GM21447 (cell line): ENCODE results near the gene MICA.
"Not testable (repeated sequence)": the region's sequence is repeated elsewhere in the genome, so short reads cannot be mapped to it uniquely, and the experiment has no call there.

Experiments used
- ATAC-seq: cut with Tn5 transposase; IDR thresholded peaks from one replicate; pipeline ENCODE4 v1.9.1; 2021; ENCODE audit not compliant: unreplicated experiment

Gene MICA

DNA sequence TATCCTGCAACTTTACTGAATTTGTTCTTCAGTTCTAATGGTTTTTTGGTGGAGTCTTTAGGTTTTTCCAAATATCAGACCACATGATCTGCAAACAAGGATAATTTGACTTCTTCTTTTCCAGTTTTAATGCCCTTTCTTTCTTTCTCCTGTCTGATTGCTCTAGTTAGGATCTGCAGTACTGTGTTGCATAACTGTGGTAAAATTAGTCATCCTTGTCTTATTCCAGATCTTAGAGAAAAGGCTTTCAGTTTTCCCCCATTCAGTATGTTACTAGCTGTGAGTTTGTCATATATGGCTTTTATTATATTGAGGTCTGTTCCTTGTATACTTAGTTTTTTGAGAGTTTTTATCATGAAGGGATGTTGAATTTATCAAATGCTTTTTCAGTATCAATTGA, 4.3 kb downstream of the MICA start:
- no peak for ATAC-seq

DNA sequence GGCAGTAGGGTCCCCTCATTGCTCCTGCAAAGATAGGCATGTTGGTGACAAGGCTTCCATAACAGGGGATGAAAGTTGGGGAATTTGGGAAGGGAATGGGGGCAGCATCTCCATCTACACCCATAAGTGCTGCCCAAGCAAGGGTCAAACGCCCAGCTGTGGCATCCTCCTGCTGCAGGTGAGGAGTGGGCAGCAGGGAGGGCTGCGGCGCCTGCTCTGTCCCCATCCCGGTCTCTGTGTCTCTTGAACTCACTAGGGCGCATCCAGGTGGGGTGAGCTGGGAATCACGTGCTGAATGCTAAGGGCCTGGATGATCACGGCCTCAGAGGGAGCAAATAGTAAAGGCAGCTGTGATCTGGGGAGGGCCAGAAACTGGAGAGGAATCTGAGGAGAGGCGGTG, 9.1 kb downstream of the MICA start:
- ATAC-seq: no peak

DNA sequence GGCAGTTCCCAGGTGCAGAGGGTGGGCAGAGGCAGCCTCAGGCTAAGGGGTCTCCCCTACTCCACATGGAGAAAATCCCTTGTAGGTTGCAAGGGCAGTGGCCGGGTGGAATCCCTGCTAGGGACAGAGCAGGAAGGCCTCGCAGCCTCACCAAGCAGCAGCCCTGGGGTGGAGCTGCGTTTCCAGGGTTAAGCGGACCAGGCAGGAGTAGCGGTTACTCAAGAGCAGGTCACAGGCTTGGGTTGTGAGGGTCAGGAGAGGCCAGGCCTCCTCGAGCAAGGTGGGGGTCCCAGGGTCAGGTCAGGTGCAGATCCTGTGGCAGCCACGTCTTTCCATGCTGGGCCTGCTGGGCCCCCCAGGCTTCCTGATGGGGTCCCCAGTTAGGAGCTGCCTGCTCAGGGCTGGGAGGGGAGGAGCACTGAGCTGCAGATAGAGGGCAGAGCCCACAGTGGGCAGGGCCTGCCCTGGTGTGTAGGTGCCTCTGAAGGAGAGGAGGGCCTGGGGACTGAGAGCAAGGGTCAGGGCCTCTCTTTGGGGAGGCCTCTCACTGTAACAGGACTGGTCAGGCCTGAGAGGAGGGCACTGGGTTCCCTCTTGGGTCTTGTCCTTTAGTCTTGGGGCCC, 10.9 kb downstream of the MICA start:
- not testable (repeated sequence) for ATAC-seq

DNA sequence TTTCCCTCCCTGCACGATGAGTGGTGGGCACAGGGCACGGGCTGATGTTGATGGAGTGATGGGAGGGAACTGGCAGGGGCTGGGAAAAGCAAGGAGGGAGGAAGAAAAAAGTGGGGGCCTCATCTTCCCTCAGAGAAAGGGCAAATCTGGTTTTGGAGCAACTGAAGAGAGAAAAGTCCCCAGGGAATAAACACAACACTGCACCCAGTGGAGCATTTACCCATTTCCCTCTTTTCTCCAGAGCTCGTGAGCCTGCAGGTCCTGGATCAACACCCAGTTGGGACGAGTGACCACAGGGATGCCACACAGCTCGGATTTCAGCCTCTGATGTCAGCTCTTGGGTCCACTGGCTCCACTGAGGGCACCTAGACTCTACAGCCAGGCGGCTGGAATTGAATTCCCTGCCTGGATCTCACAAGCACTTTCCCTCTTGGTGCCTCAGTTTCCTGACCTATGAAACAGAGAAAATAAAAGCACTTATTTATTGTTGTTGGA, 11.4 kb downstream of the MICA start:
- no peak for ATAC-seq

DNA sequence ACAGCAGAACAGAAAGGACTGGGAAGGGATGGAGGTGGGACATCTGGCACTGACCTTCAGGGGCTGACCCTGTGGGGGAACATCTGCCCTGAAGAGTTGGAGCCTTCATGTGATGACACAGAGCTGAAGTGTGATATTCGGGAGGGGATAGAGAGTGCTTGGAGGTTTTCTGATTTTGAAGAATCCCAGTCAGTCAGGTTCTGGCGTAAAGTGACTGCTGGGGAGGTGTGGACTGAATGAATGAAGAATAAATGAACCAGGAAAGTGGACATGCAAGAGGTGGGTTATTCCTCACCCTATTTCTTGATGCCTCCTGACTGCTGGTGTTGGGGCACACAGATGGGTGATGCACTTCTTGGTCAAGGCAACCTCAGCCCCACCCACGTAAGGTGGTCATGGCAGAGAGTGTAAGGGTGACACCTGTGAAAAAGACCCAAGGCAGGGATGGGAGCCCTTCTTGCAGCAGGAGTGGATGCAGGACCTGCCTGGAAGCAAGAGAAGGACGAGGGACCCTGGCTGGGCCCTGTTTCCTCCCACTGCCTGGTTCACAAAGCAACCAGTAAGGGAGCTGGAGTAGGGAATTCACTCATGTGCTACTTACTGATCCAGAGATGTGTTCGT, 13.1 kb downstream of the MICA start:
- no peak for ATAC-seq

DNA sequence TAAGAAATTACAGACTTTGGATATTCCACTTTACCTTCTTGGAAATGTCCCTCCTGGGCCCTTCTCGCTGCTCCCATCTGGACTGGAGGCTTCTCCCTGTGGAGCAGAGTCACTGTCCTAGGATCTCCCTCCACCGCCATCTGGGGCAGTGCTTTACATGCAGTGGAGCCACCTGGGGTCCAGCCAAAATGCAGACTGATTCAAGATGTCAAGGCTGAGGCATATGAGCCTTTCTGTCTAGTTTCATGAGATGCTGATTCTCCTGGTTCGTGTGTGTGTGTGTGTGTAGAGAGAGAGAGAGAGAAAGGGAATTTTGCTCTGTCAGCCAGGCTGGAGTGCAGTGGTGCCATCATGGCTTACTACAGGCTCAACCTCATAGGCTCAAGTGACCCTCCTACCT, 14.9 kb downstream of the MICA start:
- ATAC-seq: no peak

DNA sequence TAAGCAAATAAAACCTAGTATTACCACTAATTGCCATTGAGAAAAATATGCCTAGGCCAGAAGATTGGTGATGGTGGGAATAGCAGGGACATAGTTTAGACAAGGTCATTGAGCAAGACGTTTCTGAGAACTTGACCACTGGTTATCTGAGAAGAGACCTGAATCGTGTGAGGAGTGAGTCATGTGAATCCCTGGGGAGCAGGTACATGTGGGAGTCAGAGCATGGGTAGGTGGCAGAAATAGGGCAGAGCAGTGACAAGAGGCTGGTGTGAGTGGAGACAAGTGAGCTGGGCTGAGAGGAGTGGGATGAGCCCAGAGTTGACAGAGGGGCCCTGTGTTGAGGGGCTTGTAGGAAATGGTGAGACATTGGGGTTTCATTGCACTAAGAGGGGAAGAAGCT, 16.4 kb downstream of the MICA start:
- ATAC-seq: no peak

DNA sequence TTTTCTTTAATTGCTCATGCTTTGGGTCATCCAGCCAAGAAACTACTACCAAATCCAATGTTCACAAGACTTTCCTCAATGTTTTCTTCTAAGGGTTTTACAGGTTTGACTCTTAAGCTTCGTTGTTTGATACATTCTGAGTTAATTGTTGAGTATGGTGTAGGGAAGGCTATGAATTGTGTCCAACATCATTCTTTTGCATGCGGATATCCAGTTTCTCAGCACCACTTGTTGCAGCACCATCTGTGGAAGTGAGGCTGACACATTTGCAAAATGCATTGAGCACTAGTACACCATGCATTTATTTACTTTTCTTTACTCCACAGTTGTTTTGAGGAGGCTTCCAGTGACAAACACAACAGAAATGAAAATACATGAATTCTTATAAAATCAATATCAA, 17.2 kb downstream of the MICA start:
- ATAC-seq: no peak

DNA sequence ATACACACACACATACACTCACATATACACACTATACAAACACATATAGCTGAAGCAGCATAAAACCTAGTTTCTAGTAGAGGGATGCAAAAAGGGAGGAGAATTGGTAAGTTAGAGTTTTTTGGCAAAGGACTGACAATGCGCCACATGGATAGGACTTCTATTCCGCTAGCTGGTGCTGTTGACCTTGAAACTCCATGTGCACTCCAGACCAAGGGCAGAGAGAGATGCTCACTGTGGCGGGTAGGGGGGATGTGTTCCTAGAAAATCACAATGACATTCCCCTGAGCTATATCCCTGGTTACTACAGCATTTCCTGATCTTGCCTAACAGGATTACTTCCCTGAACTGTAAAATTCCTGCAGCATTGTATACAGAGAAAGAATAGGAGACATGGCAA, 19.2 kb downstream of the MICA start:
- no peak for ATAC-seq

DNA sequence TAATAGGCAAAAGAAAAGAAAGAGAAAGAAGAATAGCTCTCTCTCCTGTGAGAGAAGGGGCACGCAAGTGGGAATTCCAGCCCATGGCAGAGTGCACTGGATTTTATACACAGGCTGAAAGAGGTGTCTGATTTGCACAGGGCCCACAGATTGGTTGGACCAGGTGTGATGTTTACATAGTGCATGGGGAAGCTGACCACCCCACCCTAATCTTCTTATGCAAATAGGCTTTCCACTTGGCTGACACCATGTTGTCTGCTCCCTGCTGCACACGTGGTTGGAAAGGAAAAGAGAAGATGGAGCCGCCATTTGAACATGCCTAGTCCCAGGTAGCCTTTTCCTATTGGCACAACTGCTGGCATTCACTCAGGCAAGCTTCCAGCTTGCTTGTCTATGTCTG, 20.2 kb downstream of the MICA start:
- ATAC-seq: no peak

DNA sequence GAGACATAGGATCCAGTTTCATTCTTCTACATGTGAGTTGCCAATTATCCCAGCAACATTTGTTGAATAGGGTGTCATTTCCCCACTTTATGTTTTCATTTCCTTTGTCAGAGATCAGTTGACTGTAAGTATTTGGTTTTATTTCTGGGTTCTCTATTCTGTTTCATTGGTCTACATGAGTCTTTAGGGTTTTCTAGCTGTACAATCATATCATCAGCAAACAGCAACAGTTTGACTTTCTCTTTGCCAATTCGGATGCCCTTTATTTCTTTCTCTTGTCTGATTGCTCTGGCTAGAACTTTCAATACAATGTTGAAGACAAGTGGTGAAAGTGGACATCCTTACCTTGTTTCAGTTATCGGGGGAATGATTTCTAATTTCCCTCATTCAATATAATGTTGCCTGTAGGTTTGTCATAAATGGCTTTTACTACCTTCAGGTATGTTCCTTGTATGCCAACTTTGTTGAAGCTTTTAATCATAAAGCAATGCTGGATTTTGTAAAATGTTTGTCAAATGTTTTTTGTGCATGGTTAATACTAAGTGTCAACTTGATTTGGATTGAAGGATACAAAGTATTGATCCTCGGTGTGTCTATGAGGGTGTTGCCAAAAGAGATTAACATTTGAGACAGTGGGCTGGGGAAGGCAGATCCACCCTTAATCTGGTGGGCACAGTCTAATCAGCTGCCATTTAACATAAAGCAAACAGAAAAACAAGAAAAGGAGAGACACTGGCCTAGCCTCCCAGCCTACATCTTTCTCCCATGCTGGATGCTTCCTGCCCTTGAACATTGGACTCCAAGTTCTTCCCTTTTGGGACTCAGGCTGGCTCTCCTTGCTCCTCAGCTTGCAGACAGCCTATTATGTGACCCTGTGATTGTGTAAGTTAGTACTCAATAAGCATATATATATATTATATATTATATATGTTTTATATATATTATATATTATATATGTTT, 23.3 kb downstream of the MICA start:
- no peak for ATAC-seq

DNA sequence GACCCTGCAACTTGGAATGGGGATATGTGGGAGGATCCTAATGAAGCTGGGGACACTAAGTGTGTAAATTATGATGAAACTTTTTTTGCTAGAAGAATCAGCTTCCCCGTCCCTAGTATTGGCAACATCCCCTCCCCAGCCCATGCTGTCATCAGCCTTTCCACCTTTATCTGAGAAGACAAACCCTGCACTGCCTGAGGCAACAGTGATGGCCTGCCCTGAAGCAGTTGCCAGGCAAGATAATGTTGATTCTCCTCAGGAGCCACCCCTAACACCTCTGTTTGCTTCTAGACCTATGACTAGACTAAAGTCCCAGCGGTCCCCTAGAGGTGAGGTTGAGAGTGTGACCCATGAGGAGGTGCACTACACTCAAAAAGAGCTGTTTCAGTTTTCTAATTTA, 27.1 kb downstream of the MICA start:
- no peak for ATAC-seq

DNA sequence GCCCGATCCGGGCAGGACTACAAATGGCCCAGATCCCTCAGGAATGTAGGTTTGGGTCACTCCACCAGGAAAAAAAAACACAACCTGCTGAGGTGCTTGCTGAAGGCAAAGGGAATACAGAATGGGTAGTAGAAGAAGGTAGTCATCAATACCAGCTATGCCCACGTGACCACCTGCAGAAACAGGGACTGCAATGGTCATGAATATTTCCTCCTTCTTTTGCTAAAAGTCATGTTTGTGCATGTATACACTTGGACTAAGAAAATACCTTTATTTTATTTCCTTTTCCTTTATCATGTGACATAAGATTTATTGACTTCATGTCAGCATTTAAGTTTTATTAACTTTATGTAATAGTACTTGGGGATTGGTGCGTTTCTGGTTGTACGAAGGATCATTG, 31.7 kb downstream of the MICA start:
- ATAC-seq: not testable (repeated sequence)

DNA sequence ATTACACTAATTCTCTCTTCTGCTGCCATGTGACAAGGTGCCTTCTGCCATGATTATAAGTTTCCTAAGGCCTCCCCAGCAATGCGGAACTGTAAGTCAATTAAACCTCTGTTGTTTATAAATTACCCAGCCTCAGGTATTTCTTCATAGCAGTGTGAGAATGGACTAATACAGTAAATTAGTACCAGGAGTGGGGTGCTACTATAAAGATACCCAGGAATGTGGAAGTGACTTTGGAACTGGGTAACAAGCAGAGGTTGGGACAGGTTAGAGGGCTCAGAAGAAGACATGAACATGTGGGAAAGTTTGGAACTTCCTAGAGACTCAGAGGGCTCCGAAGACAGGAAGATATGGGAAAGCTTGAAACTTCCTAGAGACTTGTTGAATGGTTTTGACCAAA, 34.8 kb downstream of the MICA start:
- ATAC-seq: no peak

DNA sequence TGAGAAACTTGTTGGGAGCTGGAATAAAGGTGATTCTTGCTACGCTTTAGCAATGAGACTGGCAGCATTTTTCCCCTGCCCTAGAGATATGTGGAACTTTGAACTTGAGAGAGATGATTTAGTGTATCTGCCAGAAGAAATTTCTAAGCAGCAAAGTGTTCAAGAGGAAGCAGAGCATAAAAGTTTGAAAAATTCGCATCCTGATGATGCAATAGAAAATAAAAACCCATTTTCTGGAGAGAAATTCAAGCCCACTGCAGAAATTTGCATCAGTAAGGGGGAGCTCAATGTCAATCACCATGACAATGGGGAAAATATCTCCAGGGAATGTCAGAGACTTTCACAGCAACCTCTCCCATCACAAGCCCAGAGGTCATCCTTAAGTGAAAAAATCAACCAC, 35.3 kb downstream of the MICA start:
- ATAC-seq: no peak

DNA sequence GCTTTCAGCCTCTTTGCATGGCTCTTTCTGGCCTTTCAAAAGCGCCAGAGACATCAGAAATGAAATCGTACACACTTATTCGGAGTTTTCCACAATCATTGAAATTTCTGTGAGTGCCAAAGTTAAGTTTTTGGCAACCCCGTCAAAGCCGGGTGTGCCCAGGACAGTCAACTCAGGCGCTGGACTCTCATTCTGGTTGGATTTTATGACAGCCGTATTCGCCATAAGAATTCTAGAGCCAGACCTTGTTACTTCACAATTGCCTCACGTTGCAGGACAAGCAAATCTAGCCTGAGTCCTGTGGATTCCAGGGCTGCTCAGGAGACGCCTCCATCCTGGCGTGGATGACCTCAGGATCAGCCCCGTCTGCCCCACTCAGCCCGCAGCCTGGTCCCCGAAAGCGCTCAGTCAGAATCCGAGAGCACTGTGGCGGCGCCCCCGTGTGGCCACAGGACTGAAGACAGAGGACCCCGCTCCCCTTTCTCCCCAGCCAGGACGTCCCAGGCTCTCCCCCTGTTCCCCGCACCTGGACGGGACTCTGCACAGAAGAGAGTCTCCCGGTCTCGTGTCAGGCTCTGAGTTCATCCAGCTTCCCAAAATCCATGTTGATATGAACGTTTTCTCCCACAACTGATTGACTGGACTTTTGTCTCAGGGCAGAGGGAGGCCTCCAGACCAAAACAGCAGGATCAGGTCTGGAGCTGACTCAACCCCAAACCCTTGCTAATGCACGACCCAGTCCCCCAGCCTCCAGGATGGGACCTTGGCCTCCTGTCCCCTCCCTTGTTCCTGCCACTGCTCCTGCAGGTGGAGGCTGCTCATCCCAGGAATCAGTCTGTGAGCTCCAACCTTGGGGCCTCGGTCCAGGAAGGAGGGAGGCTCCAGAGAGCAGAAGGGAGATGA, 38.2 kb downstream of the MICA start:
- ATAC-seq: no peak

DNA sequence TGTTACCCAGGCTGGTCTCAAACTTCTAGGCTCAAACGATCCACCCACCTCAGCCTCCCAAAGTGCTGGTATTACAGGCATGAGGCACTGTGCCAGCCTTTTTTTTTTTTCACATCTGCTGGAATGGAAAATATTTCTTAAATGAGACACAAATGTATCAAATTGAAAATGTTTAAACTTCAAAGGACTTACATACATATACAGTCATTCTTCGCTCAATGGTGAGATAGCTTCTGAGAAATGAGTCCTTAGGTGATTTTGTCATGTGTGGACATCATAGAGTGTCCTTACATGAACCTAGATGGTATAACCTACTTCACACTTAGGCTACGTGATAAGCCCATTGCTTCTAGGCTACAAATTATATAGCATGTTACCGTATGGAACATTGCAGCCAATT, 43.1 kb downstream of the MICA start:
- ATAC-seq: no peak

DNA sequence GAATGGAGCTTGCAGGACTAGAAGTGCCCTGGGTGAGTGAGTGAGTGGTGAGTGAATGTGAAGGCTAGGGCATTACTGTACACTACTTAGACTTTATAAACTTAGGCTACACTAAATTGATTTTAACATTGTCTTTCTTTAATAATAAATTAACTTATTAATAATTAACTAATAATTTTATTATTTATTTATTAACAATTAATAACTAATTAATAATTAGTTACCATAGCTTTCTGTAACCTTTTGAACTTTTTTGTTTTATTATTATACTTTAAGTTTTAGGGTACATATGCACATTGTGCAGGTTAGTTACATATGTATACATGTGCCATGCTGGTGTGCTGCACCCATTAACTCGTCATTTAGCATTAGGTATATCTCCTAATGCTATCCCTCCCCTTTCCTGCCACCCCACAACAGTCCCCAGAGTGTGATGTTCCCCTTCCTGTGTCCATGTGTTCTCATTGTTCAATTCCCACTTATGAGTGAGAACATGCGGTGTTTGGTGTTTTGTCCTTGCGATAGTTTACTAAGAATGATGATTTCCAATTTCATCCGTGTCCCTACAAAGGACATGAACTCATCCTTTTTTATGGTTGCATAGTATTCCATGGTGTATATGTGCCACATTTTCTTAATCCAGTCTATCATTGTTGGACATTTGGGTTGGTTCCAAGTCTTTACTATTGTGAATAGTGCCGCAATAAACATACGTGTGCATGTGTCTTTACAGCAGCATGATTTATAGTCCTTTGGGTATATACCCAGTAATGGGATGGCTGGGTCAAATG, 43.8 kb downstream of the MICA start:
- not testable (repeated sequence) for ATAC-seq

DNA sequence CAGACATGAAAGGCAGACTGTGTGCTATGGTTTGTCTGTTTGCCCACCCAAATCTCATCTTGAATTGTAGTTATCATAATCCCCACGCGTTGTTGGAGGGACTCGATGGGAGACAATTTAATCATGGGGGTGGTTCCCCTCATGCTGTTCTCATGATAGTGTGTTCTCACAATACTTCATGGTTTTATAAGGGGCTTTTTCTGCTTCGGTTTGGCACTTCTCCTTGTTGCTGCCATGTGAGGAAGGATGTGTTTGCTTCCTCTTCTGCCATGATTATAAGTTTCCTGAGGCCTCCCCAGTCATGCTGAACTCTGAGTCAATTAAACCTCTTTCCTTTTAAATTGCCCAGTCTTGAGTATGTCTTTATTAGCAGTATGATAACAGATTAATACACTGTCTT, 47.4 kb downstream of the MICA start:
- ATAC-seq: no peak

DNA sequence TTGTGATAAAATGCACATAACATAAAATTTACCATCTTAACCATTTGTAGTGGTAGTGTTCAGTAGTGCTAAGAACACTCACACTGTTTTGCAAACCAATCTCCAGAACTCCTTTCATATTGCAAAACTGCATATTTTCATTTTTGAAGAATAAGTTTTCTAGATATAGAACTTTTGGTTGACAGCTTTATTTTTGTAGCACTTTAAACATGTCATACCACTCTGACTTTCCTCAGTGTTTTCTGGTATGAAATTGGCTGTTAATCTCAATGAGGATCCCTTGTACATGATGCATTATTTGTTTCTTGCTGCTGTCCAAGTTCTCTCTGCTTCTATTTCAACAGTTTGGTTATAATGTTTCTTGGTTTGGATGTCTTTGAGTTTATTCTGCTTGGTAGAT, 49.5 kb downstream of the MICA start:
- ATAC-seq: no peak
